DOHH2 (cell line): ENCODE results near the gene RNPS1.
"Not testable (repeated sequence)": the region's sequence is repeated elsewhere in the genome, so short reads cannot be mapped to it uniquely, and the experiment has no call there.

Source experiments
- H3F3A ChIP-seq: fragments of 200-600 bp; sonication (generic), shearing (Covaris generic); 2 replicates; pipeline ENCODE4 v1.6.0; 2016; ENCODE audit warnings: antibody characterized with exemption, mild to moderate bottlenecking; ENCODE audit not compliant: control insufficient read depth, insufficient read depth
- H3K27ac ChIP-seq: fragments of 200-600 bp; sonication (generic); 2 replicates; pipeline ENCODE4 v1.5.1; 2014; ENCODE audit warnings: low read depth, mild to moderate bottlenecking, low read length, moderate library complexity
- H3K27me3 ChIP-seq: fragments of 200-600 bp; sonication (generic); 2 replicates; pipeline ENCODE4 v1.6.1; 2014; ENCODE audit warnings: mild to moderate bottlenecking, low read length, mixed read lengths; ENCODE audit not compliant: control insufficient read depth
- H3K36me3 ChIP-seq: fragments of 200-600 bp; sonication (generic); 2 replicates; pipeline ENCODE4 v1.6.1; 2014; ENCODE audit warnings: mild to moderate bottlenecking, low read length, moderate library complexity, mixed read lengths; ENCODE audit not compliant: control insufficient read depth
- H3K4me1 ChIP-seq: fragments of 200-600 bp; sonication (generic); 2 replicates; pipeline ENCODE4 v1.6.1; 2014; ENCODE audit warnings: mild to moderate bottlenecking, low read length, mixed read lengths; ENCODE audit not compliant: control insufficient read depth
- H3K4me2 ChIP-seq: fragments of 200-600 bp; sonication (generic); 2 replicates; pipeline ENCODE4 v1.6.0; 2014; ENCODE audit warnings: mild to moderate bottlenecking, low read length, moderate library complexity
- H3K4me3 ChIP-seq: fragments of 200-600 bp; sonication (generic); 2 replicates; pipeline ENCODE4 v1.5.1; 2014; ENCODE audit warnings: mild to moderate bottlenecking, low read length, mixed read lengths
- H3K79me2 ChIP-seq: fragments of 200-600 bp; sonication (generic); 2 replicates; pipeline ENCODE4 v1.6.1; 2014; ENCODE audit warnings: mild to moderate bottlenecking, low read length, mixed read lengths; ENCODE audit not compliant: control insufficient read depth
- H3K9me2 ChIP-seq: fragments of 200-600 bp; sonication (generic); replicated peaks from 2 replicates; pipeline ENCODE4 v1.6.1; 2014; ENCODE audit warnings: mild to moderate bottlenecking, low read length, mixed read lengths; ENCODE audit not compliant: control insufficient read depth
- H3K9me3 ChIP-seq: fragments of 200-600 bp; sonication (generic); 2 replicates; pipeline ENCODE4 v1.6.1; 2014; ENCODE audit warnings: antibody characterized with exemption, low read length, mixed read lengths; ENCODE audit not compliant: control insufficient read depth, insufficient read depth
- H4K20me1 ChIP-seq: fragments of 200-600 bp; sonication (generic); 2 replicates; pipeline ENCODE4 v1.6.0; 2014; ENCODE audit warnings: low read depth, mild to moderate bottlenecking, antibody characterized with exemption, low read length, moderate library complexity; ENCODE audit not compliant: control insufficient read depth, insufficient read depth
- CTCF ChIP-seq: fragments of 200-600 bp; sonication (generic); IDR thresholded peaks from one replicate; pipeline ENCODE4 v1.5.1; 2014; ENCODE audit warnings: antibody characterized with exemption, mild to moderate bottlenecking, low read depth, low read length; ENCODE audit not compliant: poor library complexity, severe bottlenecking
- EZH2phosphoT487 ChIP-seq: fragments of 200-600 bp; sonication (generic); IDR thresholded peaks from 2 replicates; pipeline ENCODE4 v1.6.1; 2017; ENCODE audit warnings: borderline replicate concordance, mild to moderate bottlenecking, antibody characterized with exemption, low read length, moderate library complexity, mixed read lengths

RNPS1 gene

GRCh38 chr16:2263026-2263425 is 4.9 kb downstream of the RNPS1 start:
- H3F3A ChIP-seq: peaks cover 18% of the 10 kb centered on the region
- H3K36me3 ChIP-seq: peaks cover 95% of the 10 kb centered on the region
- peaks cover 34% of the 10 kb centered on the region for H4K20me1 ChIP-seq

GRCh38 chr16:2260250-2260649 is 7.7 kb downstream of the RNPS1 start:
- Histone ChIP-seq H4K20me1 (peaks cover 28% of the 10 kb centered on the region; the same call in 1 of the 2 replicates), H3K27ac (no peak overlapping the region), H3K79me2 (peaks cover 82% of the 10 kb centered on the region), H3K36me3 (peaks cover 100% of the 10 kb centered on the region), H3K4me2 (no peak overlapping the region), H3K4me1 (peaks cover 3% of the 10 kb centered on the region), H3K4me3 (no peak overlapping the region), H3K27me3 (no peaks in the 10 kb centered on the region), H3F3A (peaks cover 24% of the 10 kb centered on the region), H3K9me2 (no peaks in the 10 kb centered on the region), H3K9me3 (no peaks in the 10 kb centered on the region)
- TF ChIP-seq EZH2phosphoT487: no peak
- TF ChIP-seq CTCF: no peak

More at GRCh38 chr16:2263026-2263425, 4.9 kb downstream of the RNPS1 start:
- not testable (repeated sequence) for H3K4me3 ChIP-seq, H3K4me2 ChIP-seq, H3K9me2 ChIP-seq, H3K27me3 ChIP-seq, H3K27ac ChIP-seq, H3K9me3 ChIP-seq
- Histone ChIP-seq H3K4me1 (peaks cover 18% of the 10 kb centered on the region), H3K79me2 (peaks cover 96% of the 10 kb centered on the region)

- H3K4me3 ChIP-seq, H3K4me2 ChIP-seq, H3K9me3 ChIP-seq, H3K27me3 ChIP-seq, H3K9me2 ChIP-seq, H3K4me1 ChIP-seq, H3K27ac ChIP-seq: not testable (repeated sequence)
- H3F3A ChIP-seq: peaks cover 32% of the 10 kb centered on the region
- H3K36me3 ChIP-seq: peaks cover 96% of the 10 kb centered on the region
- peaks cover 65% of the 10 kb centered on the region for H3K79me2 ChIP-seq
- peaks cover 15% of the 10 kb centered on the region; the same call in 1 of the 2 replicates for H4K20me1 ChIP-seq
Measured at GRCh38 chr16:2258530-2258929, 9.4 kb downstream of the RNPS1 start.

- Histone ChIP-seq H3K4me3 (no peak overlapping the region), H3K4me2 (no peak overlapping the region), H3K9me3 (no peaks in the 10 kb centered on the region), H3K27ac (no peak overlapping the region), H3K4me1 (peaks cover 9% of the 10 kb centered on the region), H3K36me3 (peaks cover 95% of the 10 kb centered on the region), H3F3A (peaks cover 40% of the 10 kb centered on the region), H3K27me3 (no peaks in the 10 kb centered on the region), H3K79me2 (peaks cover 56% of the 10 kb centered on the region), H4K20me1 (peaks cover 8% of the 10 kb centered on the region; the same call in 1 of the 2 replicates), H3K9me2 (no peaks in the 10 kb centered on the region)
- TF ChIP-seq CTCF: no peak
- no peak for TF ChIP-seq EZH2phosphoT487
Measured at GRCh38 chr16:2257726-2258125, 10.2 kb downstream of the RNPS1 start.
